GM23248 (cell line): ENCODE measurements around the gene NLRP4.

Experiments used
- EZH2 ChIP-seq: fragments of 200-600 bp; sonication (generic); IDR thresholded peaks from 2 replicates; pipeline ENCODE4 v1.6.1; 2018; ENCODE audit warnings: antibody characterized with exemption, mild to moderate bottlenecking; ENCODE audit not compliant: insufficient read depth, poor library complexity, severe bottlenecking
- EZH2phosphoT487 ChIP-seq: fragments of 200-600 bp; sonication (generic); IDR thresholded peaks from 2 replicates; pipeline ENCODE4 v1.6.1; 2018; ENCODE audit warnings: antibody characterized with exemption, moderate library complexity, mild to moderate bottlenecking, low read depth; ENCODE audit not compliant: insufficient read depth

DNA sequence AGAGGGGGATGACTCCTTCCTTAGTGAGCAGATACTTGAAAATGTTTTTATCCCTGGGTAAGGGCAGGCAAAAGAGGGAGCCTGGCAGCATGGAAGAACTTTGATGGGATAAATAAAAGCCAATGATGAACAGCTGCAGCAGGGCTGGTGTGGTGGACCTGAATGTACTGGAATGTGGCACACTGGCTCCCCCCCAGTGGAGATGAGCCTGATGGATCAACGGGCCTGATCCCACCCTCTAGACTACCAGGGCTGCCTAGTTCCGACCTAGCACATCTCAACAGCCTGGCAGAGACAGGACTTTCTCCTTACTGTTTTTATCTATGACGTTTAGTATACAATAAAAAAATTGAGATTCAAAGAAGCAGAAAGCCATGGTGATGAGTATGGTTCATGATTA, 25.0 kb upstream of the NLRP4 start:
- TF ChIP-seq EZH2phosphoT487 (no peak), EZH2 (no peak)
